IMR-90 (cell line): ENCODE measurements around the gene RELN. TPM values are rescaled to one million over a fixed set of nuclear protein-coding genes. Genes with fewer than 3 reads are reported as not detected.

ENCODE experiments used
- ATAC-seq: fragments of 200-7000 bp; cut with Tn5 transposase; 2 replicates; pipeline ENCODE4 v1.9.1; 2020; ENCODE audit warnings: low read depth, mild to moderate bottlenecking, moderate library complexity
- BruUV-seq: library from RNA; stranded (reverse); fragments of 400-500 nt; replicated peaks from 2 replicates; lab custom pipeline; 2021; lab: Mats Ljungman, UMichigan
- CTCF ChIA-PET: fragments of 300-600 bp; formaldehyde crosslinking; extraction: SDS; loops from one replicate; lab custom pipeline; 2021; ENCODE audit warnings: antibody characterized with exemption; lab: Yijun Ruan, JAX
- POLR2A ChIA-PET: fragments of 300-600 bp; sonication (Branson Sonifier 250); formaldehyde crosslinking; loops from one replicate; lab custom pipeline; 2022; ENCODE audit warnings: antibody characterized with exemption; ENCODE audit not compliant: unreplicated experiment; lab: Charles Lee
- DNase-seq: peaks from one replicate; pipeline ENCODE4 v3.0.0; 2013
- H2AFZ ChIP-seq: replicated peaks from 2 replicates; pipeline ENCODE3; 2013; ENCODE audit warnings: low read length, mild to moderate bottlenecking; ENCODE audit not compliant: poor library complexity
- H2AK5ac ChIP-seq: 2 replicates; pipeline ENCODE4 v1.6.1; 2013; ENCODE audit warnings: low read depth, low read length, inconsistent platforms
- H2AK9ac ChIP-seq: replicated peaks from 2 replicates; pipeline ENCODE3; 2013; ENCODE audit warnings: mild to moderate bottlenecking, low read depth, low read length, moderate library complexity; ENCODE audit not compliant: poor library complexity
- H2BK120ac ChIP-seq: 2 replicates; pipeline ENCODE4 v1.6.1; 2013; ENCODE audit warnings: low read depth, low read length, inconsistent platforms
- H2BK15ac ChIP-seq: 3 replicates; pipeline ENCODE4 v1.6.1; 2013; ENCODE audit warnings: low read depth, low read length, inconsistent platforms
- H2BK20ac ChIP-seq: 2 replicates; pipeline ENCODE4 v1.6.1; 2013; ENCODE audit warnings: low read depth, mild to moderate bottlenecking, inconsistent platforms, low read length, moderate library complexity
- H2BK5ac ChIP-seq: 2 replicates; pipeline ENCODE4 v1.6.1; 2013; ENCODE audit warnings: mild to moderate bottlenecking, low read depth, low read length, inconsistent platforms; ENCODE audit not compliant: poor library complexity, severe bottlenecking
- H3K14ac ChIP-seq: replicated peaks from 2 replicates; pipeline ENCODE4 v1.6.1; 2013; ENCODE audit warnings: low read depth, low read length, inconsistent platforms
- H3K18ac ChIP-seq: 2 replicates; pipeline ENCODE4 v1.6.1; 2013; ENCODE audit warnings: low read depth, low read length, control low read depth
- H3K23ac ChIP-seq: 2 replicates; pipeline ENCODE4 v1.6.1; 2013; ENCODE audit warnings: low read depth, low read length, inconsistent platforms
- H3K27ac ChIP-seq: 2 replicates; pipeline ENCODE4 v1.5.1; 2013; ENCODE audit warnings: mild to moderate bottlenecking, control low read depth, low read length; ENCODE audit not compliant: insufficient read depth
- H3K27me3 ChIP-seq: 2 replicates; pipeline ENCODE4 v1.6.1; 2013; ENCODE audit warnings: low read length; ENCODE audit not compliant: control insufficient read depth, insufficient read depth
- H3K36me3 ChIP-seq: 2 replicates; pipeline ENCODE4 v1.6.1; 2013; ENCODE audit warnings: low read length, mixed read lengths; ENCODE audit not compliant: control insufficient read depth, insufficient read depth
- H3K4ac ChIP-seq: 2 replicates; pipeline ENCODE4 v1.6.1; 2013; ENCODE audit warnings: low read depth, low read length, inconsistent platforms
- H3K4me1 ChIP-seq: 2 replicates; pipeline ENCODE4 v1.6.1; 2013; ENCODE audit warnings: low read length, mixed read lengths; ENCODE audit not compliant: control insufficient read depth, insufficient read depth
- H3K4me2 ChIP-seq: 2 replicates; pipeline ENCODE4 v1.6.1; 2013; ENCODE audit warnings: low read depth, mild to moderate bottlenecking, control low read depth, low read length, moderate library complexity
- H3K4me3 ChIP-seq: 2 replicates; pipeline ENCODE4 v1.5.1; 2013; ENCODE audit warnings: low read depth, mild to moderate bottlenecking, control low read depth, low read length, moderate library complexity; ENCODE audit not compliant: insufficient read depth
- H3K56ac ChIP-seq: 2 replicates; pipeline ENCODE4 v1.6.1; 2013; ENCODE audit warnings: low read length, inconsistent platforms; ENCODE audit not compliant: insufficient read depth; ENCODE audit errors: extremely low read depth
- H3K79me1 ChIP-seq, 2 experiments: 2 replicates each; pipeline ENCODE4 v1.6.1; 2013; ENCODE audit warnings: low read length in 2 of 2, inconsistent platforms in 1 of 2, low read depth in 1 of 2
- H3K9ac ChIP-seq: 2 replicates; pipeline ENCODE4 v1.6.1; 2013; ENCODE audit warnings: low read depth, low read length, control low read depth
- H3K9me1 ChIP-seq: 2 replicates; pipeline ENCODE4 v1.6.1; 2013; ENCODE audit warnings: low read length, inconsistent platforms; ENCODE audit not compliant: insufficient read depth
- H3K9me3 ChIP-seq: 2 replicates; pipeline ENCODE4 v1.6.1; 2013; ENCODE audit warnings: low read length; ENCODE audit not compliant: control insufficient read depth, insufficient read depth
- H4K20me1 ChIP-seq: 2 replicates; pipeline ENCODE4 v1.6.1; 2013; ENCODE audit warnings: low read length, inconsistent platforms; ENCODE audit not compliant: insufficient read depth
- H4K5ac ChIP-seq: 2 replicates; pipeline ENCODE4 v1.6.1; 2013; ENCODE audit warnings: mild to moderate bottlenecking, low read depth, low read length, control low read depth
- H4K8ac ChIP-seq, 2 experiments: 2 replicates each; pipeline ENCODE4 v1.6.1; 2013; ENCODE audit warnings: low read depth in 2 of 2, low read length in 2 of 2, control low read depth in 1 of 2, inconsistent platforms in 1 of 2
- H4K91ac ChIP-seq: 2 replicates; pipeline ENCODE4 v1.6.1; 2013; ENCODE audit warnings: low read depth, low read length, inconsistent platforms; ENCODE audit not compliant: insufficient read depth
- BHLHE40 ChIP-seq: fragments of 150-350 bp; IDR thresholded peaks from 2 replicates; pipeline ENCODE4 v1.6.1; 2016; ENCODE audit warnings: mild to moderate bottlenecking, low read depth, low read length
- CEBPB ChIP-seq: IDR thresholded peaks from 2 replicates; pipeline ENCODE4 v1.6.1; 2012; ENCODE audit warnings: low read depth, low read length, improper control_type of control experiment
- CTCF ChIP-seq: conservative IDR thresholded peaks from 2 replicates; pipeline ENCODE4 v1.5.1; 2012; ENCODE audit warnings: mild to moderate bottlenecking, low read depth, low read length, improper control_type of control experiment
- ELK1 ChIP-seq: fragments of 150-350 bp; IDR thresholded peaks from 2 replicates; pipeline ENCODE4 v1.6.1; 2016; ENCODE audit warnings: low read depth, mild to moderate bottlenecking, low read length, moderate library complexity, borderline replicate concordance
- FOS ChIP-seq: fragments of 150-350 bp; IDR thresholded peaks from 2 replicates; pipeline ENCODE4 v1.6.1; 2016; ENCODE audit warnings: low read depth, low read length
- MAFK ChIP-seq: IDR thresholded peaks from 2 replicates; pipeline ENCODE4 v1.6.1; 2012; ENCODE audit warnings: low read depth, low read length, improper control_type of control experiment
- MAZ ChIP-seq: IDR thresholded peaks from 2 replicates; pipeline ENCODE4 v1.6.1; 2012; ENCODE audit warnings: low read depth, mild to moderate bottlenecking, low read length, improper control_type of control experiment, moderate library complexity, borderline replicate concordance
- MXI1 ChIP-seq: IDR thresholded peaks from 2 replicates; pipeline ENCODE4 v1.6.1; 2012; ENCODE audit warnings: low read depth, mild to moderate bottlenecking, low read length, moderate library complexity, borderline replicate concordance
- NFE2L2 ChIP-seq: fragments of 150-350 bp; IDR thresholded peaks from 2 replicates; pipeline ENCODE4 v1.6.1; 2016; ENCODE audit warnings: low read depth, mild to moderate bottlenecking, low read length
- POLR2A ChIP-seq: IDR thresholded peaks from 2 replicates; pipeline ENCODE4 v1.6.1; 2012; ENCODE audit warnings: mild to moderate bottlenecking, low read depth, low read length
- RAD21 ChIP-seq: IDR thresholded peaks from 2 replicates; pipeline ENCODE4 v1.6.1; 2012; ENCODE audit warnings: low read length, improper control_type of control experiment
- RCOR1 ChIP-seq: IDR thresholded peaks from 2 replicates; pipeline ENCODE4 v1.6.1; 2012; ENCODE audit warnings: mild to moderate bottlenecking, low read length, improper control_type of control experiment; ENCODE audit not compliant: insufficient replicate concordance
- RFX5 ChIP-seq: IDR thresholded peaks from 2 replicates; pipeline ENCODE4 v1.8.0; 2012; ENCODE audit warnings: low read depth, mild to moderate bottlenecking, low read length, moderate library complexity
- SMC3 ChIP-seq: fragments of 150-350 bp; IDR thresholded peaks from 2 replicates; pipeline ENCODE4 v1.6.1; 2016; ENCODE audit warnings: low read depth, mild to moderate bottlenecking, antibody characterized with exemption, low read length, moderate library complexity
- USF2 ChIP-seq: fragments of 150-350 bp; IDR thresholded peaks from 2 replicates; pipeline ENCODE4 v1.6.1; 2017; ENCODE audit warnings: mild to moderate bottlenecking, antibody characterized with exemption, low read length, low read depth
- WGBS, 2 experiments: methylation state at CpG; one replicate each; pipeline versions ENCODE4 v1.1.5 to v1.1.7; 2013; ENCODE audit warnings: missing lambda C conversion rate in 2 of 2; ENCODE audit not compliant: insufficient read length in 1 of 2; ENCODE audit errors: extremely low coverage in 2 of 2; 5-methylcytosine and 5-hydroxymethylcytosine counted together
- dilution Hi-C: fragments of 300-500 bp; cut with HindIII; formaldehyde crosslinking; loops from one replicate; pipeline ENCODE4 v1.14.3; 2018; ENCODE audit warnings: low sequenced_read_pairs; ENCODE audit not compliant: unreplicated experiment
- in situ Hi-C: fragments of 300-500 bp; cut with MboI; formaldehyde crosslinking; loops from 3 replicates; pipeline ENCODE4 v1.14.3; 2019; ENCODE audit warnings: low sequenced_read_pairs, inconsistent platforms, mixed read lengths
- intact Hi-C: fragments of 100-400 bp; cut with micrococcal nuclease; formaldehyde crosslinking; loops from 2 replicates; pipeline ENCODE4 v1.10.0; 2022
- polyA plus RNA-seq, 3 experiments: library from polyadenylated mRNA; depleted of rRNA; stranded (reverse); fragments of >200 nt; gene quantifications; 2 replicates each; pipeline ENCODE4 v1.2.3, GENCODE V29; 2012; ENCODE audit warnings: low replicate concordance in 1 of 3
- total RNA-seq: library from RNA; depleted of rRNA; stranded (reverse); fragments of >200 nt; gene quantifications from 2 replicates; pipeline ENCODE4 v1.2.3, GENCODE V29; 2012

The RELN gene
- total and polyA plus RNA-seq, 2 of the 4 experiments (the other 2 are of a cell fraction), result 14.7 to 23.7 TPM

- dilution Hi-C loops (no loop called here), intact Hi-C loops (loop anchor here (10.0 kb wide), 1 partner anchor 185 kb away; no protein-coding TSS in a partner anchor), in situ Hi-C loops (no loop called here)
- H3K4me1 ChIP-seq, result peaks cover 2% of the 10 kb centered on the region; the same call in 1 of the 2 replicates
- no peak overlapping the region for H2BK15ac ChIP-seq
- CTCF ChIA-PET, result no interaction called here
- no peaks in the 10 kb centered on the region for H3K79me1 ChIP-seq
- no peak overlapping the region for H3K56ac ChIP-seq
- no peak overlapping the region for H4K8ac ChIP-seq
- no peak overlapping the region for H3K9ac ChIP-seq
- POLR2A ChIA-PET, result no interaction called here
- no peak overlapping the region for H3K23ac ChIP-seq
- H3K27me3 ChIP-seq, result no peaks in the 10 kb centered on the region
- H3K27ac ChIP-seq, result no peak overlapping the region
- no peaks in the 10 kb centered on the region for H3K36me3 ChIP-seq
- H4K20me1 ChIP-seq, result no peaks in the 10 kb centered on the region
- no peak overlapping the region for H3K18ac ChIP-seq
- H2BK120ac ChIP-seq, result no peak overlapping the region
- H3K14ac ChIP-seq, result no peak overlapping the region
- H3K4ac ChIP-seq, result no peak overlapping the region
- no peak overlapping the region for H4K91ac ChIP-seq
- H4K5ac ChIP-seq, result no peak overlapping the region
- no peak overlapping the region for H3K4me3 ChIP-seq
- H2BK5ac ChIP-seq, result no peak overlapping the region
- ATAC-seq (no peak), DNase-seq (no peak)
- no CpG with 5 or more reads among the region's 6 CpGs for WGBS, 2 experiments
- H3K9me3 ChIP-seq, result no peaks in the 10 kb centered on the region
- no peak overlapping the region for H2AK9ac ChIP-seq
- no peak overlapping the region for H2BK20ac ChIP-seq
- H3K9me1 ChIP-seq, result peaks cover 3% of the 10 kb centered on the region; the same call in 1 of the 2 replicates
- no peak overlapping the region for H2AFZ ChIP-seq
- BruUV-seq, result no TSS peak
- no peak overlapping the region for H3K4me2 ChIP-seq
- no peak overlapping the region for H2AK5ac ChIP-seq
- TF ChIP-seq NFE2L2 (no peak), USF2 (no peak), RFX5 (no peak), POLR2A (no peak), MAZ (no peak), MXI1 (no peak), CTCF (no peak), MAFK (no peak), CEBPB (no peak), RAD21 (no peak), RCOR1 (no peak), FOS (no peak), BHLHE40 (no peak), SMC3 (no peak), ELK1 (no peak)
Measured at GRCh38 chr7:103809229-103809994, 180.0 kb downstream of the RELN start.
